NCI-H2171 treated with DMSO at 0.1 percent for 48 hours (cell line): Measurements from ENCODE around the gene GSTA3.
"Not testable (repeated sequence)": the region's sequence is repeated elsewhere in the genome, so short reads cannot be mapped to it uniquely, and the experiment has no call there.

Experiments used
- DNase-seq: peaks from one replicate; lab custom pipeline; 2025; lab: John Stamatoyannopoulos, UW

Gene GSTA3

DNA sequence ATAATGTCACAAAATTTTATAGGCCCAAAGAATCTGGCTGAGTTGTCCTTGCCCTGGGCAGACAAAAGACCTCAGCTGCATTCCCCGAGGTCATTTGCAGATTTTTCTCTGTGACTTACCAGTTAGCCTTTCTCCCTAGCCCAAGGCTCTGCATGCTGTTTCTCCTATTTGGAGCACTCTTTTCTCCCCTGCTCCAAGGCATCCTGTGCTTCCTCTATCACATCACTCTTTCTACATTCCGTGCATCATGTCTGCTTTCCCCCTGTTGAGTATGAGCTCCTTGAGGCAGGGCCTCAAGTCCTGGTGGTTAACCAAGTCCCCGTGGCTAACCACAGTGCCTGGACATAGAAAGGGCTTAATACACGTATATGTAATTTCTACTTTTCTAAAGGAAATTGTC lies 593 bp upstream of the GSTA3 start:
- no peak for DNase-seq

DNA sequence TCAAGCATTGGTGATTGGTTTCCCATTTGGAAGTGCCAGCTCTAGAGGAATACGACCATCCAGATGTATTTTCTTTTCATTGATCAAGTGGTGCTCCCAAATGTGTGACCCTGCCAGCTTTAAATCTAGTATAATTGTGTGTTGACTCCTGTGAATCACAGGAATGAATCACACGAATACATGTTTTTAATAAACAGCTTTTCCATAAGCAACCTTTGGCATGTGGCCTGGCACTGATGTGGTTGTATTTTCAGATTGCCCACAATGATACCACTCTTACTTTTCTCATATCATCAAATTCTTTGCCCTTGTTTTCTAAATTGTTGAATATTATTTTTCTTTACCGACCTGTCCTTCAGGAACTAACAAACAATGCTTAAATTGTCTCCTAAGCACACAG lies 367 bp downstream of the GSTA3 start:
- DNase-seq = no peak

DNA sequence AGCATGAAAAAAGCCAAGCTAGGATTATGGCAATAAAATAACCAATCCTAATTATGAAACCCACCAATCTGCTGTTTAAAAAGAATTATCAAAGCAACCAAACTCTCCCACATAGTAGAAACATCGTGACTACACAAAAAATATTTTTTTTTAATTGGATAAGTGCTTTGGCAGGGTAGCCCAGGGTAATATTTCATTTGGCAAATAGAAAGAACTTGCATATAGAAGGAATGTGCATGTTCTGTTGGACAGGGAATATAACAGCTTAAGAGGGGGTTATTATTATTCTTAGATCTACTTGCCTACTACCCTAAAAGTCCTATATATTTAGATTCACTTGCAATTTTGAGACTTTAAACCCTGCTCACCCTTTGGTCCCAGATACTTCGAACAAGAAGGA lies 972 bp downstream of the GSTA3 start:
- DNase-seq = no peak

DNA sequence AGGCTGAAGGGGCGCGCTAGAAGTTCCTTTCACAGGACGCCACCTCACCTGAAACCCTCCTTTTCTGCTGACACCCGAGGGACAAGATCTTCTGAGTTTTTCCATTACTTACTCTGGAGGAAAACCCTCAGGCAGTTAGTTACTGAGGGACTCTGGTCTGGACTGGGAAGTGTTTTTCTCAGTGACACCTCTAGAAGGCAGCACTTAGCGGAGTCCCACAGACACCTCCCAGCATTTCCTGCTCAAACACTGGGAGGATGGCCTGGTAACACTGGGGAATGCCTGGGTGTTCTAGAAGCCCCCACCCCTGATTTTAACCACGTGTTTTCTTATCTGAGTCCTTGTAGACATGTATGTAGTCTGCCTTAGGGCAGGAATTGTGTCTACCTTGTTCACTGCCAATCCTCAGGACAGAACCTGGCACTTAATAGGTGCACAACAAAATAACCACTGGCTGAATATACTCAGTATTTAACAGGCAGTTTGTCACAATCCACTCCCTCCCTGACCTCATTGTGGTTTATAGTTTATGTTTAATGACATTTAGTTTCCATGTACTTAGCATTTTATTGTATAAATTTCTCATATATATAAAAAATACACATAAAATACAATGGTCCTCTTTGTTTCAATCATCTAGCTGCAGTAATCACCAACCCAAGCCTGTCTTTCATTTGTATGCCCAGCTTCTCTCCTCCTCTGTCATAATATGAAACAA lies 4.8 kb downstream of the GSTA3 start:
- no peak for DNase-seq

DNA sequence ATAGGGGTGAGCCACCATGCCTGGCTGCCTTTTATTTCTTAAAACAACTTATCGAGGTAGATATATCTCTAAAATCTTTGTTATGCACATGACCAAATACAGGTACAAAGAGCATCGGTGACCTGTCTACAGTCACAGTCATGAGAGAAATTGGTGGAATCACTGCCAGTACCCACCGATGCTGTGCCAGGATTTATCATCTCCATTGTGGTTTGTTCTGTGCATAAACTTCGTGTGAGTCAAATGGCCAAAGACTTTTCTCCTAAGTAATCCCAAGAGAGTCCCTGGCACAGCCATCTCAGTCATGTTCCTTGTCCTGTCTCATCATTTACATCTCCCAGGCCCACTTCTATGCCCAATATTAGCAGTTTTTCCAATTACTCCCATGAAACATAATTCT lies 9.0 kb downstream of the GSTA3 start:
- no peak for DNase-seq

DNA sequence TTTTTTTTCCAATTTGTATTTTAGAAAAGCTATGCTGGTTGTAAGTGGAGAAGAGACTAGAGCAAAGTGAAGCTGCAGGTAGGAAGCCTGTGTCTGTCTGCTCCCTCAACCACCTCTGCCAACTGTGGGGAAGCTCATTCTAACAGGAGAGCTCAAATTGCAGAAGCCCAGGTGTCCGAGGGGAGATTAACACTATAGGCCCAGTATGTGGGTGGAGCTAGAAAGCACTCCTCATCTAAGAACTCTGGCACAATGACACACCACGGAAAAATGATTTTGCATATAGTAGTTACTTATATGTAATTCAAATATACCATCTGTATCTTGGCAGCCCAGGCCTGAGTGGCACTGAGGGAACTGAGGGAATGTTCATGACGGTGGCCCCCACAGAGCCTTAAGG lies 13.7 kb downstream of the GSTA3 start:
- DNase-seq = peak; percentile 3

DNA sequence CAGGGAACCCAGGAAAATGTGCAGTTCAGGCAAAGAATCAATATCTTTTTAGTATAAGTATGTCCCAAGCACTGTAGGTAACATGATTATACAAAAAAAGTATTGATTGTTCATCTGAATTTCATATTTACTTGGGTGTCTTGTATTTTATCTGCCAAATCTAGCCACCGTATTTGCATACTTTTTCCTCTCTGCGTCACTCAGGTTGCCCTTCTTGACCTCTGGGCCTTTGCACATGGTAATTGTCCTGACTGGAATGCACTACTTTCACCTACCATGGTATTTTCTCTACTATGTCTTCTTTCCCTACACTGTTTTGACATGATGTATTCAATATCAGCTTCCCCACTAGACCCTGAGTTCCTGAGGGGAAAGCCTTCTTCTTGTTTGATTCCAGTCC lies 15.2 kb downstream of the GSTA3 start:
- DNase-seq = no peak

DNA sequence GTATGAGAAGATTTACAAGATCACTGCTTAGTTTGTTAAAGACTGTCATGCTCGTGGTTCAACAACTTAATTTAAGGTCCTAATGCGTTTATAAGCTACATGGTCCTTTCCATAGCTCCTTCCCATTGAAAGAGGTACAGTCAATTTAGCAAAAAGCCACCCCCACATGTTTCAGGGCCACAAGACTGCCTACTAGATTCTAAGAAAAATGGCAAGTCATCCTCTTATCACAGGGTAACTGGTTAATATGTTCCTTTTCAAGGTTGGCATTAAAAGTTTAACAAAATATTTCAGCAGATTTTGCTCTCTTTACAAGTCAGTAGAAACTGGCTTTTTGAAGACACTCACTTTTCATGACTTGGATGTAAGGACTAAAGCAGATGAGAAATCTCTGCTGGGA lies 15.7 kb downstream of the GSTA3 start:
- no peak for DNase-seq

DNA sequence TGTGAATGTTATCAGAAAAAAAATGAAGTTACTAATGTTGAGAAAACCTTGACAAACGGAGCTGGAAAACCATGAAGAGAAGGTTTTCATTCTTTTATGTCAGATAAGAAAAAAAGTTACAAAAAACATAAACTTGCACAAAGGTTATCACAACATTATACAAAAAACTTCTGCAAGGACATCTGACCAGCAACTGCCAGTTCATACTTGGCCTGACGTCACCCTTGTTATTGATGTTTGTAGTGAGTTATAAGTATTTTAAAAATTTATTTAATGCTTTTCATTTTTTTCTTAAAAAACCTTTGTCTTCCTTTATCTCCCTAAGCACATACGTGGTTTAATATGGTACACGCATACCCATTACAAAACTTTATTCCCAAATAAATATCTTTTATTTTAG lies 16.3 kb downstream of the GSTA3 start:
- DNase-seq = no peak

DNA sequence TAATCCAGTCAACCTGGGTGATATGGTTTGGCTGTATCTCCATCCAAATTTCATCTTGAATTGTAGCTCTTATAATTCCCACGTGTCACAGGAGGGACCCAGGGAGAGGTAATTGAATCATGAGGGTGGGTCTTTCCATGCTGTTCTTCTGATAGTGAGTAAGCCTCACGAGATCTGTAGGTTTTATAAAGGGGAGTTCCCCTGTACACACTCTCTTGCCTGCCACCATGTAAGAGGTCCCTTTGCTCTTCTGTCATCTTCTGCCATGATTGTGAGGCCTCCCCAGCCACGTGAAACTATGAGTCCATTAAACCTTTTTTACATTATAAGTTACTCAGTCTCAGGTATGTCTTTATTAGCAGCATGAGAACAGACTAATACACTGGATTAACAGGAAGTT lies 19.5 kb downstream of the GSTA3 start:
- no peak for DNase-seq

DNA sequence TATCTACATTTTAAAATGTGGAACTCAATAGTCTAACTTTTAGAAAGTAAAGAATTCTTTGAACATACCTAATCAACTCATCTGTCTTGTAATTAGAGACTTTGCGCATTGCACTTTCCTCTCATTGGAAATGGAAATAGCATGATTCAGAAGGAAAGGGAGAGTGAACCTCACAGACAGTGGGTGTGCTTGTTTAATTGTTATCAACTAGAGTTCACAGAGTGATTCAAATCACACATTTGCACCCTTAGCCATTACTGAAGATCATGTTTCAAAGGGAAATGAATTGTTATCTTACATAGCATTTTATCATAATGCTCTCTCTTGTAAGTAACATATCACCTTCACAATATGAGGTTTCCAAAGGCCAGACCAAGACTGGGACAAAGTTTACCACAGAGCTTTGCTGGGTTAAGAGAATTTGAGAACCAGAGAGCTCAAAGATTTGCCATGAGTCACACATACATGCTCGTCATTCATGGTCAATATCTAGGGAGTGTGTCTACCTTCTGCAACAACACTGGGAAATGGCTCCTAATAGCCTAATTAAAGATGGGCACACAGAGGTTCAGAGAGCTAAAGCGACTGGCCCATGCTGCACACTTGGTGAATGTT lies 21.5 kb downstream of the GSTA3 start:
- no peak for DNase-seq

DNA sequence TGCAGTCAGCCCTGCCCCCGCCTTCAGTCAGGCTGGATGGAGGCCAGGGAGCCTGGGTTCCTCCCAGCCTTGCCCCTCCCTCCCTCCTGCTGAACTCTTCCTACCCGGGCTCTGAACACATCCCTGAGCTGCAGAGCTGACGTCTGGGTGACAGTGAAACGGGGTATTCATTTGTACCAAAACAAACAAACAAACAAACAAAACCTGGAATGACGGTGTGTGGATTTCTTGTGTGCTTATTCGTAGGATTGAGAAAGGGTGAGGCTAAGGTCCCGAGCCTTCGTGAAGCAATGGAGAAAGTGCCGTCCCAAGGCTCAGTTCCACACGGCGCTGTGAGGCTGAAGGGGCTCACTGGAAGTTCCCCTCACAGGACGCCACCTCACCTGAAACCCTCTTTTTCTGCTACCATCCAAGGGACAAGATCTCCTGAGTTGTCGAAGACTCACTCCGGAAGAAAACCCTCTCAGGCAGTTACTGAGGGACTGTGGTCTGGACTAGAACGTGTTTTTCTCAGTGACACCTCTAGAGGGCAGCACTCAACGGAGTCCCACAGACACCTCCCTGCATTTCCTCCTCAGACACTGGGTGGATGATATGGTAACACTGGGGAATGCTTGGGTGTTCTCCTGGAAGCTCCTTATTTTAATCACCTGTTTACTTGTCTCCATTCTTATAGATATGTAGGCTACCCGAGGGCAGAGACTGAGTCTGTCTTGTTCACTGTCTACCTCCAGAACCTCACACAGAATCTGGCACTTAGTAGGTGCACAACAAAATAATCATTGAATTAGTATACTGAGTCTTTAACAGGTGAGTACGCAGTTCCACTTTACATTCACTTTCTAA lies 27.3 kb downstream of the GSTA3 start:
- peak; percentile 64 for DNase-seq

DNA sequence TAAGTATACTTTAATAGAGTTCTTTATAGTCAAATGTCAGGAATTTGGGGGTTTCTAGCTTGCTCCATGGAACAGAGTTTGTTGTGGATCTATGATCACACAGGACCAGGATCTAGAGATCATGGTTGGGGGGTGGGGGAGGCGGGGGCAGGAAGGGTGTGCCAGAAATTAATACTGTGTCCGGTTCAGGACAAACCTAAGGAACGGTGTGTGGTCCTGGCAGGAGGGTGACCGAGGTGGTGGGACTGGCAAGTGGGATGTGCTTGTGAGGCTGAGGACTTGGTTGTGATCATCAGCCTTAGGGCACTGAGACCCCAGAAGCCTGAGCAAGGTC lies 27.9 kb downstream of the GSTA3 start:
- DNase-seq = no peak

DNA sequence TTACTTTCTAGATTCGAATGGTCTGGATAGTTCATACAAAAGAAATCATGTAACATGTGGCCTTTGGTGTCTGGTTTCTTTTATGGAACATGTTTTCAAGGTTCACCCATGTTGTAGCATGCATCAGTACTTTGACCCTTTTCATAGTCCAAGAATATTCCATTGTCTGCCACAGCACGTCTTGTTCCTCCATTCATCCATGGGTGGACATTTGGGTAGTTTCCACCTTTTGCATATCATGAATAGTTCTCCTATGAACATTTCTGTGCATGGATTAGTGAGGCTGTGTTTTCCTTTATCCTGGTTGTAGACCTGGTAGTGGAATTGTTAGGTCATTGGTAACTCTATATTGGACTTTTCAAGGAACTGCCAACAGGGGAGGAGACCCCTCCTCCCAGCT lies 31.7 kb downstream of the GSTA3 start:
- DNase-seq = no peak

DNA sequence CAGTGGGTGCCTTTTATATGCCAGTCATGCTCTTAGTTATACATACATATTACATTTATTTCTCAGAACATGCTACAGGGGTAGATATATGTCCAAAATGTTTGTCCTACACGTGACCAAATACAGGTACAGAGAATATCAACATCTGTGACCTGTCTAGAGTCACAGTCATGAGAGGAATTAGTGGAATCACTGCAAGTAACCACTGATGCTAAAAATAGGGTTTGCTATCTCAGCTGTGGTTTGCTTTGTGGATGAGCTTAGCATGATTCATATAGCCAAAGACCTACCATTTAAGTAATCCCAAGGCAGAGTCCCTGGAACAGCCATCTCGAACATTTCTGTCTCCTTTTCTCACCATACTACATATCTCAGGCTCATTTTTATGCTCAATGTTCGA lies 32.3 kb downstream of the GSTA3 start:
- DNase-seq = no peak

DNA sequence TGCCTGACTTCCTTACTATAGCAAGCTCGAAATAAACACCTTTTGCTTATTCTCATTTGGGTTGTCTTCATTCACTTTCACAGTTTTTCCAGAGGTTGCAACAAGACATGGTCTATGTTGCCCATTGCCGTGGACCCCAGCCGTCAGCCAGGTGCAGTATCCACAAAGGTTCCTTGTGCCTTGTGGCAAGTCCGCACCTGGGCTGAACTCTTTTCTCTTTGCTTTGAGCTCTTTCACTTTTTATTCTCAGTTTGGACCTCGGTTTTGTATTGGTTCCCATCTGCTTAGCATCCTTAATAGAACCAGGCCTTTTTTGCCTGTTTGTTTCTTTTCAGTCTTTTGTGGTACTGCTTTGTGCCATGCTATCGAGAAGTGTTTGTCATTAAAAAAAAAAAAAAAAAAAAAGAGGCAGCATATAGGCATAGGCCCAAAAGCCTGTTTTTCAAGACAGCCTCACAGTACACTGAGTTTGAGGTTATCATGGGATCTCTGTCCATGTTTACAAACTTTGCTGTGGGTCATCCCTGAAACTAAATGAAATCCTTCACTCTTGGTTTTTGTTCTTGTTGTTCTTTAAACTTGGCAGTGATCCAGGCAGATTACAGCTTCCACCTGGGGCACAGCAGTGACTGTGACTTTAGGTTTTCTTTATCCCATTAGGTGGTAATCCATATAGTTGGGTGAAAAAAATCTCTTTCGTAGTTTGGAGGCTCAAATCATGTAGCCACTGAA lies 33.3 kb downstream of the GSTA3 start:
- DNase-seq = no peak

DNA sequence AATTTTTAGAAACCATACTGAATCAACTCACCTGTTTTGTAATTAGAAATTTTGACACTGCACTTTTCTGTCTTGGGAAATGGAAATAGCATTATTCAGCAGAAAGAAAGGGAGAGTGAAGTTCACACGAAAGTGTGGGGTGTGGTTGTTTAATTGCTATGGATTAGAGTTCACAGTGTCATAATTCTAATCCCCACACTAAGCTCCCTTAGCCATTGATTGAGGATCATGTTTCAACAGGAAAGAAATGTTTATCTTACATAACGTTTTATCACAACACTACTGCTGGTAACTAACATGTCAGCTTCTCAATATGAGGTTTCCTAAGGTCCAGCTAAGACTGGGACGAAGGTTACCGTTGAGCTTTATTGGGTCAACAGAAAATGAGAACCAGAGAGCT lies 37.5 kb downstream of the GSTA3 start:
- DNase-seq = no peak

DNA sequence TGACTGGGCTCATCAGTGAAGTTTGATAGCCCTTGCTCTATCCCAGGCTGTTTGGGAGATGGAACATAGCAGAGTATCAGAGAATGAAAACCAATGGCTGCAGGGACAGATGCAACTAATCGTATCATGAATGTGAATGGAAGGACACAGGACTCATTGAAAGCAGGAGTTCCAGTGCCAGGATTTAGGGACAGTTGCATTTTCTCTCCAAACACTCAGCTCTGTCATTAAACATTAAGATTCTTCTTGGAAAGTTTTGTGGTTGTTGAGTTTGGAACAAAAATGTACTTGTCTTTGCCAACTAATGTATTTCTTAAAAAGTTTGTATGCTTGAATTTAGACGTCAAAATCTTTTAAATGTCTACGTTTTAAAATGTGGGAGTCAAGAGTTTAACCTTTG lies 37.9 kb downstream of the GSTA3 start:
- no peak for DNase-seq

DNA sequence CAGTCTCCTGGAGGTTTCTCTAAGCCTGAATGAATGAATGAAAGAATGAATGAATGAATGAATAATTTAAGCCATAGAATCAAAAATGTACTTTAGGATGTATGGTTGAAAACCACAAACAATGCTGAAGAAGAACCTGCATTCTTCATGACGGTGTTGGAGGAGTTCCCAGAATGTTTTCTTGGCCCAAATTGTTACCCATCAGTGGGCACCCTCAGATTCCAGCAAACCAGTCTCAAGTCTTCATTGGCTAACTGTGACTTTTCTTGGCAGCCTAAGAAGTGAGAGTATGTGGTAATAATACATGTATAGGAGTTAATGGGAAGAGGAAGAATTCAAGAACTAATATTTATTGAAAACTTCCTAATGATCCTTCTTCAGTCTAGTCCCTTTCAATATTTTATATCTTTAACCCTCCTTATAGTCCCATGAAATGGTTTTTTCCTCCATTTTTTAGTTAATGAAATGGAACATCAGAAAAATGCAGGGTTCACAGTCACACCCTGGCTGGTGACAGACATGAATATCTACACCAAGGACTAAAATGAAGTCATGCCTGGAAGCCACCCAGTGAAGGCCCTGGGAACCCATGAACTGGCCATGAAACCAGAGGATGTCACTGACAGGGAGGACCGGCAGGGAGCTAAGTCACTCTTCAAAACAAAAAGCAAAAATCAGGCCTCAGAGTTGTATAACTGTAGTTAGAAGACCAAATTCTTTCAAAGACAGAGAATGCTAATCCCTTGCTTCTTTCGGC lies 39.0 kb downstream of the GSTA3 start:
- DNase-seq = not testable (repeated sequence)

DNA sequence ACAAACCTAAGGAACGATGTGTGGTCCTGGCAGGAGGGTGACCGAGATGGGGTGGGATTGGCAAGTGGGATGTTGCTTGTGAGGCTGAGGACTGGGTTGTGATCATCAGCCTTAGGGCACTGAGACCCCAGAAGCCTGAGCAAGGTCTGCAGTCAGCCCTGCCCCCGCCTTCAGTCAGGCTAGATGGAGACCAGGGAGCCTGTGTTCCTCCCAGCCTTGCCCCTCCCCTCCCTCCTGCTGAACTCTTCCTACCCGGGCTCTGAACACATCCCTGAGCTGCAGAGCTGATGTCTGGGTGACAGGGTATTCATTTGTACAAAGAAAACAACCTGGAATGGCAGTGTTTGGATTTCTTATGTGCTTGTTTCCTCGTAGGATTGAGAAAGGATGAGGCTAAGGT lies 40.6 kb downstream of the GSTA3 start:
- DNase-seq = not testable (repeated sequence)

DNA sequence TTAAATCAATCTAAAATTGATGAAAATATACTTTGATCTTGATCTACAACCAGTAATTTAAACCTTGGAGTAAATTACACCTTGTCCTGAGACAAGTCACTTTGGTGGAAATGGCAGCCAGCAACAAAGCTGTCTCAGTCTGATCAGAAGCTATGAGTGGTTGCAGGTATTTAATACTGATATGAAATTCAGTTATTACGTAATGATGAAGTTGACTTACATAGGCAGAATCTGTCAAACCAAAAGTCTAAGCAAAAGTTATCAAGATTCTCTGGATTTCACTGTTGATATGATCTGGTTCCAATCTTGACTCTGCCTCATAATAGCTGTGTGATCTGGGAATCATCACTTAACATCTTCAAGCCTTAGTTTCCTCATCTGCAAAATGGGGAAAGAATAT lies 41.3 kb downstream of the GSTA3 start:
- DNase-seq = no peak

DNA sequence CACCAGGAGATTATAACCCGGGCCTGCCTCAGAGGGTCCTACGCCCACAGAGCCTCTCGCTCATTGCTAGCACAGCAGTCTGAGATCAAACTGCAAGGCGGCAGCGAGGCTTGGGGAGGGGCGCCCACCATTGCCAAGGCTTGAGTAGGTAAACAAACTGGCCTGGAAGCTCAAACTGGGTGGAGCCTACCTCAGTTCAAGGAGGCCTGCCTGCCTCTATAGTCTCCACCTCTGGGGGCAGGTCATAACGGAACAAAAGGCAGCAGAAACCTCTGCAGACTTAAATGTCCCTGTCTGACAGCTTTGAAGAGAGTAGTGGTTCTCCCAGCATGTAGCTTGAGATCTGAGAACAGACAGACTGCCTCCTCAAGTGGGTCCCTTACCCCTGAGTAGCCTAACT lies 48.3 kb downstream of the GSTA3 start:
- DNase-seq = not testable (repeated sequence)
